GM21526 (cell line): ENCODE measurements around the gene GUCA1A.
"Not testable (repeated sequence)": the region's sequence is repeated elsewhere in the genome, so short reads cannot be mapped to it uniquely, and the experiment has no call there.

ENCODE experiments used
- ATAC-seq: cut with Tn5 transposase; IDR thresholded peaks from one replicate; pipeline ENCODE4 v1.9.1; 2021; ENCODE audit warnings: moderate library complexity; ENCODE audit not compliant: unreplicated experiment, low FRiP score

GUCA1A gene

GRCh38 chr6:42142118-42142835 lies 30.9 kb upstream of the GUCA1A start, which contains the start of gene C6orf132:
TSS of gene C6orf132 (minus strand) at chr6:42142620. CDS start at chr6:42142444, 176 bp downstream.
- ATAC-seq, result no peak

- ATAC-seq, result no peak
Measured at GRCh38 chr6:42147138-42147562, 26.0 kb upstream of the GUCA1A start.

GRCh38 chr6:42148058-42148457 lies 25.1 kb upstream of the GUCA1A start:
- no peak for ATAC-seq

GRCh38 chr6:42150254-42150653 lies 22.9 kb upstream of the GUCA1A start:
- no peak for ATAC-seq

- no peak for ATAC-seq
Measured at GRCh38 chr6:42152024-42152423, 21.1 kb upstream of the GUCA1A start.

GRCh38 chr6:42152528-42153213 lies 20.5 kb upstream of the GUCA1A start:
- not testable (repeated sequence) for ATAC-seq

- no peak for ATAC-seq
Measured at GRCh38 chr6:42153921-42154320, 19.2 kb upstream of the GUCA1A start.

GRCh38 chr6:42154461-42155209 lies 18.5 kb upstream of the GUCA1A start:
- no peak for ATAC-seq

GRCh38 chr6:42155293-42155692 lies 17.9 kb upstream of the GUCA1A start:
- ATAC-seq, result no peak

- ATAC-seq, result no peak
Measured at GRCh38 chr6:42156638-42157037, 16.5 kb upstream of the GUCA1A start.

GRCh38 chr6:42158011-42158410 lies 15.2 kb upstream of the GUCA1A start:
- no peak for ATAC-seq

GRCh38 chr6:42158631-42159030 lies 14.5 kb upstream of the GUCA1A start:
- ATAC-seq, result no peak

- no peak for ATAC-seq
Measured at GRCh38 chr6:42159431-42160024, 13.6 kb upstream of the GUCA1A start.

GRCh38 chr6:42162384-42162783 lies 10.8 kb upstream of the GUCA1A start:
- ATAC-seq, result no peak

- ATAC-seq, result no peak
Measured at GRCh38 chr6:42162812-42163211, 10.4 kb upstream of the GUCA1A start.

- ATAC-seq, result no peak
Measured at GRCh38 chr6:42163981-42164380, 9.2 kb upstream of the GUCA1A start.

- ATAC-seq, result no peak
Measured at GRCh38 chr6:42165016-42165415, 8.1 kb upstream of the GUCA1A start.

GRCh38 chr6:42166444-42167141 lies 6.6 kb upstream of the GUCA1A start:
- no peak for ATAC-seq

GRCh38 chr6:42168650-42169049 lies 4.5 kb upstream of the GUCA1A start:
- no peak for ATAC-seq

GRCh38 chr6:42169780-42170179 lies 3.4 kb upstream of the GUCA1A start:
- not testable (repeated sequence) for ATAC-seq
